SU-DHL-6 (cell line): ENCODE data around the gene USP26.
"Not testable (repeated sequence)": the region's sequence is repeated elsewhere in the genome, so short reads cannot be mapped to it uniquely, and the experiment has no call there.

Experiments
- H2AFZ ChIP-seq: fragments of 200-600 bp; sonication (generic); 2 replicates; pipeline ENCODE4 v1.6.1; 2014; ENCODE audit warnings: low read depth, mild to moderate bottlenecking, moderate library complexity, mixed read lengths, antibody characterized with exemption, low read length; ENCODE audit not compliant: severe bottlenecking
- H3F3A ChIP-seq: fragments of 200-600 bp; shearing (Covaris generic); 2 replicates; pipeline ENCODE4 v1.6.0; 2016; ENCODE audit warnings: antibody characterized with exemption, mild to moderate bottlenecking; ENCODE audit not compliant: insufficient read depth
- H3K27ac ChIP-seq: fragments of 200-600 bp; sonication (generic); 2 replicates; pipeline ENCODE4 v1.5.1; 2016; ENCODE audit warnings: low read depth, mild to moderate bottlenecking, low read length, moderate library complexity, mixed read lengths
- H3K27me3 ChIP-seq: fragments of 200-600 bp; sonication (generic), shearing (Covaris generic); 2 replicates; pipeline ENCODE4 v1.6.0; 2014; ENCODE audit warnings: mild to moderate bottlenecking, low read length
- H3K36me3 ChIP-seq: fragments of 200-600 bp; sonication (generic); 2 replicates; pipeline ENCODE4 v1.6.1; 2014; ENCODE audit warnings: mild to moderate bottlenecking, low read length, mixed read lengths
- H3K4me2 ChIP-seq: fragments of 300-600, 200-600 bp; shearing (Covaris generic), sonication (generic); 2 replicates; pipeline ENCODE4 v1.6.0; 2014; ENCODE audit warnings: low read length, low read depth, mild to moderate bottlenecking; ENCODE audit not compliant: poor library complexity, severe bottlenecking
- H3K4me3 ChIP-seq: fragments of 200-600 bp; sonication (generic); 2 replicates; pipeline ENCODE4 v1.5.1; 2014; ENCODE audit warnings: antibody characterized with exemption, low read length, mild to moderate bottlenecking, mixed read lengths; ENCODE audit not compliant: insufficient read depth, poor library complexity, severe bottlenecking
- H3K79me2 ChIP-seq: fragments of 200-600 bp; sonication (generic); 2 replicates; pipeline ENCODE4 v1.6.1; 2014; ENCODE audit warnings: mild to moderate bottlenecking, low read length, moderate library complexity; ENCODE audit not compliant: insufficient read depth
- H3K9ac ChIP-seq: fragments of 200-600 bp; sonication (generic); 2 replicates; pipeline ENCODE4 v1.7.0; 2014; ENCODE audit warnings: mild to moderate bottlenecking, low read length
- H3K9me2 ChIP-seq: fragments of 200-600 bp; sonication (generic); replicated peaks from 2 replicates; pipeline ENCODE4 v1.6.1; 2014; ENCODE audit warnings: low read length; ENCODE audit not compliant: insufficient read depth
- H3K9me3 ChIP-seq: fragments of 200-600 bp; sonication (generic); 2 replicates; pipeline ENCODE4 v1.6.1; 2014; ENCODE audit warnings: low read length, mixed read lengths; ENCODE audit not compliant: insufficient read depth
- H4K20me1 ChIP-seq: fragments of 200-600 bp; sonication (generic); 2 replicates; pipeline ENCODE4 v1.6.1; 2014; ENCODE audit warnings: low read depth, mild to moderate bottlenecking, antibody characterized with exemption, low read length, moderate library complexity, mixed read lengths
- CTCF ChIP-seq: fragments of 200-600 bp; sonication (generic); IDR thresholded peaks from one replicate; pipeline ENCODE4 v1.5.1; 2017; ENCODE audit warnings: antibody characterized with exemption, mild to moderate bottlenecking, low read length, moderate library complexity; ENCODE audit not compliant: insufficient read depth, poor library complexity, severe bottlenecking
- EZH2phosphoT487 ChIP-seq: fragments of 200-600 bp; sonication (generic), shearing (Covaris generic); conservative IDR thresholded peaks from 2 replicates; pipeline ENCODE4 v1.6.1; 2018; ENCODE audit warnings: mild to moderate bottlenecking, antibody characterized with exemption, low read length, moderate library complexity, mixed read lengths

Gene USP26

GRCh38 chrX:132986556-132986955 is 110.4 kb downstream of the USP26 start:
- no peaks in the 10 kb centered on the region for H4K20me1 ChIP-seq
- H3K9me2 ChIP-seq, result no peaks in the 10 kb centered on the region
- H3K4me3 ChIP-seq, result no peak overlapping the region
- H3K9ac ChIP-seq, result no peak overlapping the region
- no peaks in the 10 kb centered on the region for H3K9me3 ChIP-seq
- H3K27me3 ChIP-seq, result no peaks in the 10 kb centered on the region
- H3K36me3 ChIP-seq, result no peaks in the 10 kb centered on the region
- H3K79me2 ChIP-seq, result no peaks in the 10 kb centered on the region
- no peak overlapping the region for H3K27ac ChIP-seq
- H3K4me2 ChIP-seq, result no peak overlapping the region
- no peaks in the 10 kb centered on the region for H3F3A ChIP-seq
- TF ChIP-seq CTCF (no peak), EZH2phosphoT487 (no peak)
- no peak overlapping the region for H2AFZ ChIP-seq

GRCh38 chrX:132984058-132984650 is 112.8 kb downstream of the USP26 start:
- H3K9ac ChIP-seq, result no peak overlapping the region
- no peak for TF ChIP-seq EZH2phosphoT487
- TF ChIP-seq CTCF, result no peak
- H3K79me2 ChIP-seq, result no peaks in the 10 kb centered on the region
- no peaks in the 10 kb centered on the region for H4K20me1 ChIP-seq
- no peak overlapping the region for H3K4me3 ChIP-seq
- no peaks in the 10 kb centered on the region for H3F3A ChIP-seq
- no peak overlapping the region for H2AFZ ChIP-seq
- no peaks in the 10 kb centered on the region for H3K9me2 ChIP-seq
- H3K27me3 ChIP-seq, result no peaks in the 10 kb centered on the region
- H3K4me2 ChIP-seq, result no peak overlapping the region
- no peaks in the 10 kb centered on the region for H3K9me3 ChIP-seq
- no peak overlapping the region for H3K27ac ChIP-seq
- H3K36me3 ChIP-seq, result no peaks in the 10 kb centered on the region

GRCh38 chrX:132983496-132983895 is 113.4 kb downstream of the USP26 start:
- H3K4me2 ChIP-seq, result no peak overlapping the region
- H3K4me3 ChIP-seq, result no peak overlapping the region
- H3K36me3 ChIP-seq, result no peaks in the 10 kb centered on the region
- H3K27me3 ChIP-seq, result no peaks in the 10 kb centered on the region
- no peak for TF ChIP-seq EZH2phosphoT487
- H3F3A ChIP-seq, result no peaks in the 10 kb centered on the region
- no peak overlapping the region for H3K9ac ChIP-seq
- H3K27ac ChIP-seq, result no peak overlapping the region
- H2AFZ ChIP-seq, result no peak overlapping the region
- no peaks in the 10 kb centered on the region for H3K79me2 ChIP-seq
- H3K9me3 ChIP-seq, result no peaks in the 10 kb centered on the region
- no peaks in the 10 kb centered on the region for H4K20me1 ChIP-seq
- no peaks in the 10 kb centered on the region for H3K9me2 ChIP-seq

GRCh38 chrX:132980035-132980434 is 116.9 kb downstream of the USP26 start:
- H3K79me2 ChIP-seq, H3K27ac ChIP-seq, H3K4me2 ChIP-seq, H3K9ac ChIP-seq, H3K9me3 ChIP-seq, H3K4me3 ChIP-seq, H3K36me3 ChIP-seq, H3F3A ChIP-seq, H4K20me1 ChIP-seq, H3K9me2 ChIP-seq, H3K27me3 ChIP-seq, H2AFZ ChIP-seq: not testable (repeated sequence)
